Mesendoderm (in vitro differentiated cells): ENCODE data around the gene POP5. TPM values are rescaled to one million over a fixed set of nuclear protein-coding genes. Genes with fewer than 3 reads are reported as not detected.
A peak's percentile ranks its signal among the peaks of the same experiment; 100 is the strongest.

Source experiments
- DNase-seq: peaks from one replicate; pipeline ENCODE4 v3.0.0; 2013
- H2AK5ac ChIP-seq: 2 replicates; pipeline ENCODE4 v1.6.1; 2013; ENCODE audit warnings: low read length, inconsistent platforms
- H2BK120ac ChIP-seq: 2 replicates; pipeline ENCODE4 v1.6.1; 2013; ENCODE audit warnings: low read depth, mild to moderate bottlenecking, low read length, moderate library complexity, mixed read lengths
- H2BK15ac ChIP-seq: replicated peaks from 2 replicates; pipeline ENCODE4 v1.6.1; 2013; ENCODE audit warnings: low read depth, mild to moderate bottlenecking, moderate library complexity
- H2BK5ac ChIP-seq: 2 replicates; pipeline ENCODE4 v1.6.1; 2013; ENCODE audit warnings: low read length, inconsistent platforms
- H3K18ac ChIP-seq: 2 replicates; pipeline ENCODE4 v1.6.1; 2013; ENCODE audit warnings: mild to moderate bottlenecking, low read length, mixed read lengths
- H3K23ac ChIP-seq: one replicate; pipeline ENCODE4 v1.6.1; 2013; ENCODE audit warnings: low read length
- H3K27ac ChIP-seq: 2 replicates; pipeline ENCODE4 v1.5.1; 2013; ENCODE audit warnings: low read depth, mild to moderate bottlenecking, inconsistent platforms, low read length, moderate library complexity
- H3K27me3 ChIP-seq: 2 replicates; pipeline ENCODE4 v1.6.1; 2013; ENCODE audit warnings: low read length, control low read depth, mild to moderate bottlenecking, inconsistent platforms; ENCODE audit not compliant: insufficient read depth, poor library complexity
- H3K36me3 ChIP-seq: 2 replicates; pipeline ENCODE4 v1.6.1; 2013; ENCODE audit warnings: low read length, inconsistent platforms; ENCODE audit not compliant: control insufficient read depth, insufficient read depth
- H3K4ac ChIP-seq: one replicate; pipeline ENCODE4 v1.6.1; 2013; ENCODE audit warnings: low read depth, mild to moderate bottlenecking, low read length, moderate library complexity
- H3K4me1 ChIP-seq: 2 replicates; pipeline ENCODE4 v1.6.1; 2013; ENCODE audit warnings: low read depth, low read length, inconsistent platforms; ENCODE audit not compliant: control insufficient read depth
- H3K4me2 ChIP-seq: 2 replicates; pipeline ENCODE4 v1.6.1; 2013; ENCODE audit warnings: low read length
- H3K4me3 ChIP-seq: 2 replicates; pipeline ENCODE4 v1.5.1; 2013; ENCODE audit warnings: mild to moderate bottlenecking, low read length
- H3K56ac ChIP-seq: one replicate; pipeline ENCODE4 v1.6.1; 2013; ENCODE audit warnings: low read length
- H3K79me1 ChIP-seq: 2 replicates; pipeline ENCODE4 v1.6.1; 2013; ENCODE audit warnings: low read length, inconsistent platforms
- H3K79me2 ChIP-seq: 2 replicates; pipeline ENCODE4 v1.6.1; 2013; ENCODE audit warnings: mild to moderate bottlenecking, low read length; ENCODE audit not compliant: control insufficient read depth, insufficient read depth
- H3K9ac ChIP-seq: 2 replicates; pipeline ENCODE4 v1.6.1; 2013; ENCODE audit warnings: low read length, inconsistent platforms
- H4K5ac ChIP-seq: one replicate; pipeline ENCODE4 v1.6.1; 2013; ENCODE audit warnings: low read length
- H4K8ac ChIP-seq: one replicate; pipeline ENCODE4 v1.6.1; 2013; ENCODE audit warnings: low read depth, mild to moderate bottlenecking, control low read depth, low read length, moderate library complexity
- WGBS: extraction: QIAGEN DNeasy Blood & Tissue Kit; methylation state at CpG from one replicate; pipeline ENCODE4 v1.1.7; 2013; ENCODE audit warnings: low lambda C conversion rate, missing lambda C conversion rate; ENCODE audit not compliant: insufficient coverage; ENCODE audit errors: extremely low coverage; 5-methylcytosine and 5-hydroxymethylcytosine counted together
- polyA plus RNA-seq, 2 experiments: library from polyadenylated mRNA; stranded (reverse); fragments of 200-250 nt; gene quantifications; one replicate each; pipeline ENCODE4 v1.2.3, GENCODE V29; 2013

The POP5 gene, protein sequence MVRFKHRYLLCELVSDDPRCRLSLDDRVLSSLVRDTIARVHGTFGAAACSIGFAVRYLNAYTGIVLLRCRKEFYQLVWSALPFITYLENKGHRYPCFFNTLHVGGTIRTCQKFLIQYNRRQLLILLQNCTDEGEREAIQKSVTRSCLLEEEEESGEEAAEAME
- polyA plus RNA-seq (2013, experiment 1 of 2), result 45.5 TPM
- 44.6 TPM for polyA plus RNA-seq (2013, experiment 2 of 2)

DNA sequence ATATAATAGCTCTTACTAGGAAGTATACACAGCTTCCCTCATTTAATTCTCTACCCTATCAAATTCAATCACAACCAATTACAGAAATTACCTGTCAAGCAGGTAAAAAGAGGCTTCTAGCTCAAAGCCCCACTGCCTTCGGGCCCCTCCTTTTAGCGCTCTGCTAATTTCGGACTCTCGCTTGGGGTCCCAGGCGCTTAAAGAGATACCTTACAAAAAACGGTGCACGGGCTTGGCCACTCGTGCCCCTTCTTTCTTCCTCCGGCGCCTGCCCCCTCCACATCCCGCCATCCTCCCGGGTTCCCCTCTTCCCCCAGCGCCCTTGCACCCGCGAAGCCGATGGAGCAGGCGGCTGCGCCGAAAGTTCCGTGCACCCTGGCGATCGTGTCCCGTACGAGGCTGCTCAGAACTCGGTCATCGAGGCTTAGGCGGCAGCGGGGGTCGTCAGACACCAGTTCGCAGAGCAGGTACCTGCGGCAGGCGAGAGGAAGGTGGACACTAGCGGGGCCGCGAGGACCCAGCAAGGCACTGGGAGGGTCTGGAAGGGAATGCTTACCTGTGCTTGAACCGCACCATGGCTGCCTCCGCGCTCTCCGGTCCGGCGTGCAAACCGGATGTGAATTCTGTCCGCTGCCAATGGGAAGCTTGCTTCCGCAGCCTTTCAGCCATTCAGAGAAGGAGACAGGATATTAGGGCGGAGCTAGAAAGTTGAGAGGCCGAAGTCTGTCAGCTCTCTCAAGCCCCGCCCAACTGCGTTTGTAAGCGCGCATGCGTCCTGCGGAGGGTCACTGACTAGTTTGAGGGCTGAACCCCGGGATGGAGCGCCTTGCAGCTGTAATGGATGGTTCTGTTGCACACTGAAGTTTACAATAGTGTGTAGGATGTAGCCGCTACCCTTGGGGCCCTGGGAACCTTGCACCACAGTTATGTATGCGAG, at the start of gene POP5:
Gene POP5, minus strand, starts transcription at position 616 of the 937 bp plus-strand sequence. Its CDS starts 40 bp downstream, at position 576.
- Histone ChIP-seq H3K27me3 (no peaks in the 10 kb centered on the region), H2AK5ac (no peak within 1 kb of the TSS), H3K4me1 (no peaks in the 10 kb centered on the region), H3K9ac (peak within 1 kb of the TSS; percentile 88), H3K56ac (peak within 1 kb of the TSS; percentile 94), H3K79me2 (peaks cover 3% of the 10 kb centered on the region), H2BK15ac (no peak within 1 kb of the TSS), H2BK5ac (no peak within 1 kb of the TSS), H3K4me2 (peak within 1 kb of the TSS; percentile 96), H3K27ac (peak within 1 kb of the TSS; percentile 4), H3K36me3 (peaks cover 10% of the 10 kb centered on the region), H3K18ac (no peak within 1 kb of the TSS), H3K4ac (no peak within 1 kb of the TSS), H2BK120ac (no peak within 1 kb of the TSS), H3K79me1 (no peaks in the 10 kb centered on the region), H4K5ac (no peak within 1 kb of the TSS), H4K8ac (no peak within 1 kb of the TSS), H3K23ac (no peak within 1 kb of the TSS), H3K4me3 (peak within 1 kb of the TSS; percentile 80)
- no CpG with 5 or more reads among the region's 56 CpGs for WGBS
- peak; percentile 99 for DNase-seq

DNA sequence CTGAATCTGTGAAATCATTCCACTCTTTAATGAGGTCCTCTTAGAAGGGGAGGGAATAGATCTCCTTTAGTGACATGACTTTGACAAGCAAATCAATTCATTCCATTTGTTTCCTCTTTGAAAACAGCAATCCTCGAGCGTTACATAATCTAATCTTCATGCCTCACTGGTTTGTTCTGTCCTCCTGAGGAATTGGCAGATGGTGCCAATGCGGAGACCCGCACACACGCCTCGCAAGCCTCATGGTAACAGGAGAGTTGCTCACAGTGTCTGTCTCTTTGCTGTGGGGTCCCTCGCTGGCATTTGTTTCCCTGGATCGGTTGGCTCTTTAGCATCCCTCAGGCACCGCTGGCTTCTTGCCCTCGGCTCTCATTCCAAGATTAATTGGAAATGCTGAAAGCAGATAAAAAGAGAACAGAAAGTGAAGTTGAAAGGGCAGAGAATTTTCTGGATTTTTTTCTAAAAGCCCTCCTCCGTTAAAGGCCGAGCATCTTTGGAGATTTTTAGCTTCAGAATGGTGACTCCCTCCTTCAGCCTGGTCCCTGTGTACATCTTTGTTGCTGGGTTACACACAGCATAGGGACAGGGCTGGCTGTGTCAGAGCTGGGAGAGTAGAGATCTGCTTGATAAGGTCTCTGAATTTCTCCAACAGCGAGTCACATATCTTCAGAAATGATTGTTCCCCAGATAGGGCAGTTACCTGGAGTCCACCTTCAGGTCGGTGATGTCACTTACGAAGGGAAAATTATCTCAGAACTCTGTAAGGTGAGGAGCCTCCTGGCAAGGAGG, 49.1 kb upstream of the POP5 start:
- no peaks in the 10 kb centered on the region for H3K4me1 ChIP-seq
- H3K27me3 ChIP-seq, result no peaks in the 10 kb centered on the region
- no peak overlapping the region for H2BK15ac ChIP-seq
- no peak overlapping the region for H3K18ac ChIP-seq
- no peak overlapping the region for H4K8ac ChIP-seq
- H2BK120ac ChIP-seq, result no peak overlapping the region
- no peak overlapping the region for H3K23ac ChIP-seq
- no peaks in the 10 kb centered on the region for H3K36me3 ChIP-seq
- no peaks in the 10 kb centered on the region for H3K79me2 ChIP-seq
- WGBS, result no CpG with 5 or more reads among the region's 15 CpGs
- no peak overlapping the region for H3K4me3 ChIP-seq
- no peak overlapping the region for H3K4me2 ChIP-seq
- H3K56ac ChIP-seq, result no peak overlapping the region
- no peak overlapping the region for H4K5ac ChIP-seq
- no peak overlapping the region for H3K27ac ChIP-seq
- no peaks in the 10 kb centered on the region for H3K79me1 ChIP-seq
- H3K9ac ChIP-seq, result no peak overlapping the region
- no peak overlapping the region for H3K4ac ChIP-seq
- DNase-seq, result peak; percentile 25
- H2AK5ac ChIP-seq, result no peak overlapping the region
- H2BK5ac ChIP-seq, result no peak overlapping the region

DNA sequence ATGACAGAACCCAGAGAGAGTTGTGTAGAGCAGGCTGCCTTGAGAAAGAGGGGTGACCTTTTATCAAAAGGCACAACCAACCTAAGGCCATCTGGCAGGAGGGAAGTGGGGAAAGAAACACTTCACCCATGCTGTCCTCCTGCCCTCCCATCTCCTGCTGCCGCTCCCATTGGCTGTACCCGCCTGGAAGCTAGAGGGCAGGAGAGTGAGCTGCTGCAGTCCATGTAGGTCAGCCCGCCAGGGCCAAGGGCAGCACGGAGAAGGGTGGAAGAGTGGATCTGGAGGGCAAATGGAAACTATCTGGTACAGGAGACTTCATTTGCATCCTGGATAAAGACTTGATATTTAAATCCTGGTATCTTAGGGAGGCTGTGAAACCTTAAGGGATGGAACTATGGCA, 47.7 kb upstream of the POP5 start:
- no CpG with 5 or more reads among the region's 4 CpGs for WGBS
- DNase-seq, result peak; percentile 64
- H2BK15ac ChIP-seq, result no peak overlapping the region

DNA sequence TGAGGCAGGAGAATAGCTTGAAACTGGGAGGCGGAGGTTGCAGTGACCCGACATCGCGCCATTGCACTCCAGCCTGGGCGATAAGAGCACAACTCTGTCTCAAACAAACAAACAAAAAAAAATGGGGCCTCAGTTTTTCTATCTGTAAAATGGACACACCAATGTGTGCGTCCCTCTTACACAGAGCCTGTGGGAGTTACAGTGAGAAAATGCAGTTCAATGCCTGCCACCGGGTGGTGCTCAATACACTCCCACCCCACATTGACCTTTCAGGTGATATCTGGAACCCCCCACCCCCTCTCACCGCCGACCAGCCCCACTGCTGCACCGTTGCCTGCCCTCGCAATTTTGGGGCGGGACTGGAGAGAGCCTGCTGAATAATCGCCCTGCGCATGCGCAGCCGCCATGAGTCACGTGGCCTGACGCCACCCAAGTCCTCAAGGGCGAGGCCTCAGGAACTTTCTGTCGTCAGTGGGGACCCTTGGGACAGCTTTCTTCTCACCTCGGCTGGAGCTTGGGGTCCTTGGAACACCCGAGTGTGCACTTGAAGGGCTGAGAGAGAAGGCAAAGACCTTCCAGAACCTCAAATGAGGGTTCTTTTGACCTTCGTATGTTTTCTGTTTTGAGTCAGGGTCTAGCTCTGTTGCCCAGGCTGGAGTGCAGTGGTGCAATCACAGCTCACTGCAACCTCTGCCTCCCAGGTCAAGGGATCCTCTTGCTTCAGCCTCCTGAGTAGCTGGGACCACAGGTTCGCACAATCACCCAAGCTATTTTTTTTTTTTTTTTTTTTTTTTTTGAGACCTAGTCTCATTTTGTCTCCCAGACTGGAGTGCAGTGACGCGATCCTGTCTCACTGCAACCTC, 44.6 kb upstream of the POP5 start:
- Histone ChIP-seq H3K18ac (no peak overlapping the region), H2BK120ac (no peak overlapping the region), H3K36me3 (no peaks in the 10 kb centered on the region), H2AK5ac (no peak overlapping the region), H3K4me3 (no peak overlapping the region), H4K5ac (no peak overlapping the region), H2BK15ac (no peak overlapping the region), H2BK5ac (no peak overlapping the region), H3K79me1 (no peaks in the 10 kb centered on the region), H3K27me3 (no peaks in the 10 kb centered on the region), H3K27ac (no peak overlapping the region), H4K8ac (no peak overlapping the region), H3K9ac (no peak overlapping the region), H3K4ac (no peak overlapping the region), H3K23ac (no peak overlapping the region), H3K4me2 (no peak overlapping the region), H3K56ac (no peak overlapping the region), H3K79me2 (no peaks in the 10 kb centered on the region), H3K4me1 (no peaks in the 10 kb centered on the region)
- peak; percentile 70 for DNase-seq
- no CpG with 5 or more reads among the region's 26 CpGs for WGBS

More for the DNA sequence above, 47.7 kb upstream of the POP5 start:
- H2AK5ac ChIP-seq, result no peak overlapping the region
- H2BK120ac ChIP-seq, result no peak overlapping the region
- no peaks in the 10 kb centered on the region for H3K79me2 ChIP-seq
- no peak overlapping the region for H3K18ac ChIP-seq
- no peak overlapping the region for H3K27ac ChIP-seq
- H3K23ac ChIP-seq, result no peak overlapping the region
- no peaks in the 10 kb centered on the region for H3K27me3 ChIP-seq
- no peak overlapping the region for H2BK5ac ChIP-seq
- no peaks in the 10 kb centered on the region for H3K4me1 ChIP-seq
- H3K36me3 ChIP-seq, result no peaks in the 10 kb centered on the region
- H3K4ac ChIP-seq, result no peak overlapping the region
- H4K5ac ChIP-seq, result no peak overlapping the region
- H4K8ac ChIP-seq, result no peak overlapping the region
- no peaks in the 10 kb centered on the region for H3K79me1 ChIP-seq
- H3K9ac ChIP-seq, result no peak overlapping the region
- no peak overlapping the region for H3K4me3 ChIP-seq
- no peak overlapping the region for H3K4me2 ChIP-seq
- H3K56ac ChIP-seq, result no peak overlapping the region

DNA sequence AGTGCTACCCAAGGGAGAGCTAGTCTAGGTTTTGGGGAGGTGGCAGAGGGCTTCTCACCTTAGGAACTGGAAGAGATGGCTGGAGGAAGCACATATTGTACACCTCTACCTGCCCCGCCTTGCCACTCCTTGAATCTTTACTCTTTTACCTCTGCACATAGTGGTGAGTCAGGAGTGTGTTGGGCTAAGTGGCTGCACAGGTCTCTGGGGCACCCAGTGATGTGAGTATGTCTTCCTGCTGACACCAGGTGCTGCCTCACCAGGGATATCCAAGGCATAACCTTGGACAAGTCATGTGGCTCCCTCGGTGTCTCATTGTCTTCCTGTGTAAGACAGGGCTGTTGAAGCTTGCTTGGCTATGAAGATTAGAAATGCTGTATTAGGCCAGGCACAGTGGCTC, 39.4 kb upstream of the POP5 start:
- Histone ChIP-seq H2AK5ac (no peak overlapping the region), H2BK5ac (no peak overlapping the region), H3K18ac (no peak overlapping the region), H2BK15ac (no peak overlapping the region), H3K4me1 (no peaks in the 10 kb centered on the region), H3K79me2 (no peaks in the 10 kb centered on the region), H3K27ac (no peak overlapping the region), H3K36me3 (no peaks in the 10 kb centered on the region), H3K9ac (no peak overlapping the region), H3K4me3 (no peak overlapping the region), H3K56ac (no peak overlapping the region), H3K4ac (no peak overlapping the region), H3K27me3 (no peaks in the 10 kb centered on the region), H3K4me2 (no peak overlapping the region), H2BK120ac (no peak overlapping the region), H4K8ac (no peak overlapping the region), H3K23ac (no peak overlapping the region), H4K5ac (no peak overlapping the region), H3K79me1 (no peaks in the 10 kb centered on the region)
- WGBS, result no CpG with 5 or more reads among the region's 2 CpGs
- DNase-seq, result no peak
